GM23338 (cell line): ENCODE results near the gene IDI2. TPM values are rescaled to one million over a fixed set of nuclear protein-coding genes. Genes with fewer than 3 reads are reported as not detected.
A peak's percentile ranks its signal among the peaks of the same experiment; 100 is the strongest.

Experiments used
- ATAC-seq: fragments of 200-7000 bp; cut with Tn5 transposase; 3 replicates; pipeline ENCODE4 v1.9.1; 2020
- DNase-seq: peaks from one replicate; pipeline ENCODE4 v3.0.0-alpha.2; 2015; ENCODE audit warnings: low spot score
- H2AFZ ChIP-seq: fragments of 200-600 bp; sonication (generic); 2 replicates; pipeline ENCODE4 v1.8.0; 2016; ENCODE audit warnings: antibody characterized with exemption, mild to moderate bottlenecking, moderate library complexity
- H3F3A ChIP-seq: fragments of 200-600 bp; sonication (generic); replicated peaks from 2 replicates; pipeline ENCODE4 v1.8.0; 2017; ENCODE audit warnings: antibody characterized with exemption, mixed run types, low read depth
- H3K27ac ChIP-seq: fragments of 200-600 bp; sonication (generic); 2 replicates; pipeline ENCODE4 v1.6.1; 2016; ENCODE audit warnings: low read depth
- H3K27me3 ChIP-seq: fragments of 200-600 bp; sonication (generic); 2 replicates; pipeline ENCODE4 v1.8.0; 2016; ENCODE audit warnings: mild to moderate bottlenecking, mixed run types, moderate library complexity; ENCODE audit not compliant: insufficient read depth
- H3K36me3 ChIP-seq: fragments of 200-600 bp; sonication (generic); 2 replicates; pipeline ENCODE4 v1.8.0; 2016; ENCODE audit warnings: mild to moderate bottlenecking; ENCODE audit not compliant: insufficient read depth
- H3K4me1 ChIP-seq: fragments of 200-600 bp; sonication (generic); 2 replicates; pipeline ENCODE4 v1.8.0; 2016; ENCODE audit warnings: mild to moderate bottlenecking, moderate library complexity; ENCODE audit not compliant: insufficient read depth
- H3K4me2 ChIP-seq: fragments of 200-600 bp; sonication (generic); 2 replicates; pipeline ENCODE4 v1.7.1; 2017; ENCODE audit warnings: mixed run types
- H3K4me3 ChIP-seq: fragments of 200-600 bp; sonication (generic); 2 replicates; pipeline ENCODE4 v1.6.1; 2016; ENCODE audit warnings: mixed run types
- H3K79me2 ChIP-seq: fragments of 200-600 bp; sonication (generic); replicated peaks from 2 replicates; pipeline ENCODE4 v1.8.0; 2017; ENCODE audit warnings: mild to moderate bottlenecking; ENCODE audit not compliant: insufficient read depth
- H3K9me2 ChIP-seq: fragments of 200-600 bp; sonication (generic); 2 replicates; pipeline ENCODE4 v1.8.0; 2017; ENCODE audit not compliant: insufficient read depth
- H4K20me1 ChIP-seq: fragments of 200-600 bp; sonication (generic); replicated peaks from 2 replicates; pipeline ENCODE4 v1.8.0; 2017; ENCODE audit warnings: mild to moderate bottlenecking; ENCODE audit not compliant: insufficient read depth
- H3K27ac Mint-ChIP-seq: 2 replicates; pipeline ENCODE4 v1.8.0; 2020; ENCODE audit warnings: inconsistent platforms, mild to moderate bottlenecking, moderate library complexity, mixed read lengths
- H3K27me3 Mint-ChIP-seq: 3 replicates; pipeline ENCODE4 v1.8.0; 2022; ENCODE audit warnings: low read depth, mild to moderate bottlenecking, moderate library complexity, mixed read lengths, inconsistent platforms; ENCODE audit not compliant: insufficient read depth, poor library complexity
- H3K36me3 Mint-ChIP-seq: 3 replicates; pipeline ENCODE4 v1.8.0; 2021; ENCODE audit warnings: low read depth, mild to moderate bottlenecking, inconsistent platforms, moderate library complexity, mixed read lengths
- H3K4me1 Mint-ChIP-seq: 3 replicates; pipeline ENCODE4 v1.8.0; 2020; ENCODE audit warnings: mild to moderate bottlenecking, inconsistent platforms, mixed read lengths
- H3K4me3 Mint-ChIP-seq: 3 replicates; pipeline ENCODE4 v1.8.0; 2021; ENCODE audit warnings: moderate library complexity, mild to moderate bottlenecking, inconsistent platforms, mixed read lengths
- H3K9me3 Mint-ChIP-seq: 3 replicates; pipeline ENCODE4 v1.8.0; 2020; ENCODE audit warnings: moderate library complexity, mild to moderate bottlenecking, inconsistent platforms, mixed read lengths
- CREB1 ChIP-seq: fragments of 250-450 bp; sonication (Bioruptor Pico); IDR thresholded peaks from 2 replicates; pipeline ENCODE4 v1.5.0; 2020; ENCODE audit warnings: low read depth, mild to moderate bottlenecking, moderate library complexity
- EZH2 ChIP-seq: fragments of 200-600 bp; sonication (generic); IDR thresholded peaks from one replicate; pipeline ENCODE4 v1.8.0; 2017; ENCODE audit warnings: antibody characterized with exemption, mild to moderate bottlenecking, low read depth; ENCODE audit not compliant: unreplicated experiment
- EZH2phosphoT487 ChIP-seq: fragments of 200-600 bp; sonication (generic); IDR thresholded peaks from one replicate; pipeline ENCODE4 v1.8.1; 2018; ENCODE audit warnings: antibody characterized with exemption; ENCODE audit not compliant: unreplicated experiment
- JUNB ChIP-seq: IDR thresholded peaks from one replicate; pipeline ENCODE4 v1.6.1; 2016; ENCODE audit warnings: antibody characterized with exemption; ENCODE audit not compliant: unreplicated experiment
- ZNF114 ChIP-seq: fragments of 250-450 bp; sonication (Bioruptor Pico); IDR thresholded peaks from 2 replicates; pipeline ENCODE4 v1.5.0; 2020; ENCODE audit warnings: mild to moderate bottlenecking, moderate library complexity
- ZNF331 ChIP-seq: fragments of 250-450 bp; sonication (Bioruptor Pico); IDR thresholded peaks from 2 replicates; pipeline ENCODE4 v1.5.0; 2020; ENCODE audit warnings: low read depth, mild to moderate bottlenecking, moderate library complexity
- polyA plus RNA-seq: library from polyadenylated mRNA; unstranded; fragments of >200 nt; fragmentation: Nextera tagmentation; extraction: Ambion mirVana; gene quantifications from 2 replicates; pipeline ENCODE4 v1.2.1, GENCODE V29; 2016
- total RNA-seq: library from RNA; depleted of rRNA; stranded (reverse); fragments of >200 nt; shearing (Covaris generic); gene quantifications from 2 replicates; pipeline ENCODE4 v1.2.3, GENCODE V29; 2014
- TF ChIP-seq, protein P1 (sequence below): fragments of 250-450 bp; sonication (Bioruptor Pico); IDR thresholded peaks from 2 replicates; pipeline ENCODE4 v1.5.0; 2020; ENCODE audit warnings: mild to moderate bottlenecking, moderate library complexity
- TF ChIP-seq, protein P2 (sequence below): IDR thresholded peaks from 2 replicates; pipeline ENCODE4 v1.6.1; 2016; ENCODE audit warnings: antibody characterized with exemption

Gene IDI2
- total and polyA plus RNA-seq, 2 experiments from 2014 or later, result not detected

DNA sequence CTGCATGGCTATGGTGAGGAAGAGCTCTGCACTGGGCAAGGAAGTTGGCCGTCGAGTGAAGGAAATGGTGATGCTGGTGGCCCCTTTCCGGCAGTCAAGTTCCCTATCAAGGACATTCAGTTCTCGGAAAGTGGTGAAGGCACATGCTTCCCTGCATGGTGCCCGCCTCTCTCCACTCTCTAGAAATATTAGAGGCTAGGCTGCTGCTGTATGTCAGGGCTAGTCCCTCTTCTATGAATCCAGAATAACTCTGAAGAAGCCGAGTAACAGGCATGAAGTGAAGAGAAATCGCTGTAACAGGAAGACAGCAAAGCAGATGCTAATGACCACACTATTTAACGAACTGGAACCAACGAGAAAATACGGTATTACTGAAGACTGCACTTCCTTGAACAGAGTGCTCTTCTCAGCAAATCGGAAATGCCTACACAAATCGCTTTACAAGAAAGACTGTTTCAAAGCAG is 17.9 kb upstream of the IDI2 start:
- H3K4me3 ChIP-seq, result no peak overlapping the region
- DNase-seq (no peak), ATAC-seq (no peak)
- peak overlapping the region; percentile 80 for H3K27ac ChIP-seq
- TF ChIP-seq JUNB (no peak), ZNF114 (CRISPR knock-in tag) (no peak)
- peaks cover 47% of the 10 kb centered on the region for H3K79me2 ChIP-seq
- Mint-ChIP-seq H3K36me3 (peaks cover 53% of the 10 kb centered on the region), H3K27ac (peak overlapping the region; percentile 65; the same call in 1 of the 2 replicates), H3K4me1 (peaks cover 21% of the 10 kb centered on the region), H3K27me3 (peaks cover 11% of the 10 kb centered on the region), H3K4me3 (no peak overlapping the region), H3K9me3 (no peaks in the 10 kb centered on the region)
- H3K36me3 ChIP-seq, result peaks cover 51% of the 10 kb centered on the region
- no peaks in the 10 kb centered on the region for H3K9me2 ChIP-seq
- H2AFZ ChIP-seq, result no peak overlapping the region
- no peak overlapping the region for H3K4me2 ChIP-seq
- H3K4me1 ChIP-seq, result peaks cover 16% of the 10 kb centered on the region
- H3K27me3 ChIP-seq, result no peaks in the 10 kb centered on the region
- peaks cover 42% of the 10 kb centered on the region for H4K20me1 ChIP-seq
- H3F3A ChIP-seq, result peaks cover 36% of the 10 kb centered on the region

DNA sequence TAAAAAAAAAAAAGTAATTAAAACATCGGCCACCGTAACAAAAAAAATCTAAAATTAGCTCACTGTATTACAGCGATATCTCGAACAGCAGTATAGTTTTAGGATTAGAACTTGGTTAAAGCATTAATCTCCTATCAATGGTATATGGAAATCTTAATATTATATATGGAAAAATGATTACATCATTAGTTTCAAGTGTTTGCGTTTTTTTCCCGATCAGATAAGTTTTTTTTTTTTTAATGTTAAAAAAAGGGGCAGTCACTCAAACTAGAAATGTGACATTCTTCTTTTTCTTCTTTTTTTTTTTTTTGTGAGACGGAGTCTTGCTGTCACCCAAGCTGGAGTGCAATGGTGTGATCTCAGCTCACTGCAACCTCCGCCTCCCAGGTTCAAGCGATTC is 15.9 kb upstream of the IDI2 start:
- no peaks in the 10 kb centered on the region for H3K9me3 Mint-ChIP-seq
- no peak overlapping the region for H2AFZ ChIP-seq
- peaks cover 36% of the 10 kb centered on the region for H3K79me2 ChIP-seq
- no peak for ATAC-seq
- peaks cover 51% of the 10 kb centered on the region for H4K20me1 ChIP-seq
- TF ChIP-seq CREB1 (CRISPR knock-in tag) (no peak), JUNB (no peak), EZH2phosphoT487 (no peak), ZNF331 (CRISPR knock-in tag) (no peak), EZH2 (no peak)
- TF ChIP-seq, protein P1, sequence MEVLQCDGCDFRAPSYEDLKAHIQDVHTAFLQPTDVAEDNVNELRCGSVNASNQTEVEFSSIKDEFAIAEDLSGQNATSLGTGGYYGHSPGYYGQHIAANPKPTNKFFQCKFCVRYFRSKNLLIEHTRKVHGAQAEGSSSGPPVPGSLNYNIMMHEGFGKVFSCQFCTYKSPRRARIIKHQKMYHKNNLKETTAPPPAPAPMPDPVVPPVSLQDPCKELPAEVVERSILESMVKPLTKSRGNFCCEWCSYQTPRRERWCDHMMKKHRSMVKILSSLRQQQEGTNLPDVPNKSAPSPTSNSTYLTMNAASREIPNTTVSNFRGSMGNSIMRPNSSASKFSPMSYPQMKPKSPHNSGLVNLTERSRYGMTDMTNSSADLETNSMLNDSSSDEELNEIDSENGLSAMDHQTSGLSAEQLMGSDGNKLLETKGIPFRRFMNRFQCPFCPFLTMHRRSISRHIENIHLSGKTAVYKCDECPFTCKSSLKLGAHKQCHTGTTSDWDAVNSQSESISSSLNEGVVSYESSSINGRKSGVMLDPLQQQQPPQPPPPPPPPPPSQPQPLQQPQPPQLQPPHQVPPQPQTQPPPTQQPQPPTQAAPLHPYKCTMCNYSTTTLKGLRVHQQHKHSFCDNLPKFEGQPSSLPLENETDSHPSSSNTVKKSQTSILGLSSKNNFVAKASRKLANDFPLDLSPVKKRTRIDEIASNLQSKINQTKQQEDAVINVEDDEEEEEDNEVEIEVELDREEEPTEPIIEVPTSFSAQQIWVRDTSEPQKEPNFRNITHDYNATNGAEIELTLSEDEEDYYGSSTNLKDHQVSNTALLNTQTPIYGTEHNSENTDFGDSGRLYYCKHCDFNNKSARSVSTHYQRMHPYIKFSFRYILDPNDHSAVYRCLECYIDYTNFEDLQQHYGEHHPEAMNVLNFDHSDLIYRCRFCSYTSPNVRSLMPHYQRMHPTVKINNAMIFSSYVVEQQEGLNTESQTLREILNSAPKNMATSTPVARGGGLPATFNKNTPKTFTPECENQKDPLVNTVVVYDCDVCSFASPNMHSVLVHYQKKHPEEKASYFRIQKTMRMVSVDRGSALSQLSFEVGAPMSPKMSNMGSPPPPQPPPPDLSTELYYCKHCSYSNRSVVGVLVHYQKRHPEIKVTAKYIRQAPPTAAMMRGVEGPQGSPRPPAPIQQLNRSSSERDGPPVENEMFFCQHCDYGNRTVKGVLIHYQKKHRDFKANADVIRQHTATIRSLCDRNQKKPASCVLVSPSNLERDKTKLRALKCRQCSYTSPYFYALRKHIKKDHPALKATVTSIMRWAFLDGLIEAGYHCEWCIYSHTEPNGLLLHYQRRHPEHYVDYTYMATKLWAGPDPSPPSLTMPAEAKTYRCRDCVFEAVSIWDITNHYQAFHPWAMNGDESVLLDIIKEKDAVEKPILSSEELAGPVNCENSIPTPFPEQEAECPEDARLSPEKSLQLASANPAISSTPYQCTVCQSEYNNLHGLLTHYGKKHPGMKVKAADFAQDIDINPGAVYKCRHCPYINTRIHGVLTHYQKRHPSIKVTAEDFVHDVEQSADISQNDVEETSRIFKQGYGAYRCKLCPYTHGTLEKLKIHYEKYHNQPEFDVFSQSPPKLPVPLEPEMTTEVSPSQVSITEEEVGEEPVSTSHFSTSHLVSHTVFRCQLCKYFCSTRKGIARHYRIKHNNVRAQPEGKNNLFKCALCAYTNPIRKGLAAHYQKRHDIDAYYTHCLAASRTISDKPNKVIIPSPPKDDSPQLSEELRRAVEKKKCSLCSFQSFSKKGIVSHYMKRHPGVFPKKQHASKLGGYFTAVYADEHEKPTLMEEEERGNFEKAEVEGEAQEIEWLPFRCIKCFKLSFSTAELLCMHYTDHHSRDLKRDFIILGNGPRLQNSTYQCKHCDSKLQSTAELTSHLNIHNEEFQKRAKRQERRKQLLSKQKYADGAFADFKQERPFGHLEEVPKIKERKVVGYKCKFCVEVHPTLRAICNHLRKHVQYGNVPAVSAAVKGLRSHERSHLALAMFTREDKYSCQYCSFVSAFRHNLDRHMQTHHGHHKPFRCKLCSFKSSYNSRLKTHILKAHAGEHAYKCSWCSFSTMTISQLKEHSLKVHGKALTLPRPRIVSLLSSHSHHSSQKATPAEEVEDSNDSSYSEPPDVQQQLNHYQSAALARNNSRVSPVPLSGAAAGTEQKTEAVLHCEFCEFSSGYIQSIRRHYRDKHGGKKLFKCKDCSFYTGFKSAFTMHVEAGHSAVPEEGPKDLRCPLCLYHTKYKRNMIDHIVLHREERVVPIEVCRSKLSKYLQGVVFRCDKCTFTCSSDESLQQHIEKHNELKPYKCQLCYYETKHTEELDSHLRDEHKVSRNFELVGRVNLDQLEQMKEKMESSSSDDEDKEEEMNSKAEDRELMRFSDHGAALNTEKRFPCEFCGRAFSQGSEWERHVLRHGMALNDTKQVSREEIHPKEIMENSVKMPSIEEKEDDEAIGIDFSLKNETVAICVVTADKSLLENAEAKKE (CRISPR knock-in tag), result no peak
- TF ChIP-seq, protein P2, sequence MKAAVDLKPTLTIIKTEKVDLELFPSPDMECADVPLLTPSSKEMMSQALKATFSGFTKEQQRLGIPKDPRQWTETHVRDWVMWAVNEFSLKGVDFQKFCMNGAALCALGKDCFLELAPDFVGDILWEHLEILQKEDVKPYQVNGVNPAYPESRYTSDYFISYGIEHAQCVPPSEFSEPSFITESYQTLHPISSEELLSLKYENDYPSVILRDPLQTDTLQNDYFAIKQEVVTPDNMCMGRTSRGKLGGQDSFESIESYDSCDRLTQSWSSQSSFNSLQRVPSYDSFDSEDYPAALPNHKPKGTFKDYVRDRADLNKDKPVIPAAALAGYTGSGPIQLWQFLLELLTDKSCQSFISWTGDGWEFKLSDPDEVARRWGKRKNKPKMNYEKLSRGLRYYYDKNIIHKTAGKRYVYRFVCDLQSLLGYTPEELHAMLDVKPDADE, result no peak
- peaks cover 13% of the 10 kb centered on the region; the same call in 2 of the 3 replicates for H3K4me1 Mint-ChIP-seq
- peaks cover 51% of the 10 kb centered on the region for H3K36me3 ChIP-seq
- no peak overlapping the region for H3K4me2 ChIP-seq
- peaks cover 45% of the 10 kb centered on the region for H3F3A ChIP-seq
- H3K36me3 Mint-ChIP-seq, result peaks cover 49% of the 10 kb centered on the region
- no peaks in the 10 kb centered on the region for H3K27me3 ChIP-seq
- no peak overlapping the region for H3K27ac ChIP-seq
- H3K27me3 Mint-ChIP-seq, result peaks cover 4% of the 10 kb centered on the region
- H3K4me1 ChIP-seq, result peaks cover 16% of the 10 kb centered on the region
- no peak for DNase-seq
- H3K4me3 Mint-ChIP-seq, result no peak overlapping the region
- H3K9me2 ChIP-seq, result no peaks in the 10 kb centered on the region
- H3K4me3 ChIP-seq, result no peak overlapping the region
- no peak overlapping the region for H3K27ac Mint-ChIP-seq
